ENCODE data around the gene CDKN1A. TPM values are rescaled to one million over a fixed set of nuclear protein-coding genes. Genes with fewer than 3 reads are reported as not detected.

CDKN1A gene
- total RNA-seq, 1 donor from 2014 or later = 353 TPM

- no peak for DNase-seq (ENCODE audit: low spot score in 2 of 2)
- H3K27me3 ChIP-seq = no peaks in the 10 kb centered on the region
- TF ChIP-seq CTCF (IDR thresholded peaks at IDR 0.05) = no peak
- no peaks in the 10 kb centered on the region for H3K9me3 ChIP-seq
- H3K4me3 ChIP-seq = no peak overlapping the region
- H3K4me1 ChIP-seq = peaks cover 3 to 17% of the 10 kb centered on the region in 2 donors
- H3K36me3 ChIP-seq = no peaks in the 10 kb centered on the region
- H3K27ac ChIP-seq = no peak overlapping the region
- intact Hi-C loops (cut with DNase I) = no loop called here
Measured at GRCh38 chr6:36641543-36641942, 37.0 kb upstream of the CDKN1A start.

- Histone ChIP-seq H3K27ac (peak overlapping the region; percentile 47 to 56), H3K27me3 (no peaks in the 10 kb centered on the region), H3K36me3 (no peaks in the 10 kb centered on the region), H3K4me3 (no peak overlapping the region), H3K4me1 (peaks cover 3 to 17% of the 10 kb centered on the region in 2 donors), H3K9me3 (no peaks in the 10 kb centered on the region)
- intact Hi-C loops (cut with DNase I) = loop anchor here (1.0 kb wide), 1 partner anchor 14 kb away; no protein-coding TSS in a partner anchor
- peak; percentile 83 to 96 for DNase-seq (ENCODE audit: low spot score in 2 of 2)
- no peak for TF ChIP-seq CTCF (IDR thresholded peaks at IDR 0.05)
Measured at GRCh38 chr6:36642913-36643817, 35.3 kb upstream of the CDKN1A start.

GRCh38 chr6:36643977-36644376 is 34.5 kb upstream of the CDKN1A start:
- peaks cover 3 to 17% of the 10 kb centered on the region in 2 donors for H3K4me1 ChIP-seq
- H3K27me3 ChIP-seq = no peaks in the 10 kb centered on the region
- TF ChIP-seq CTCF (IDR thresholded peaks at IDR 0.05) = no peak
- intact Hi-C loops (cut with DNase I) = loop anchor here (1.0 kb wide), 1 partner anchor 15 kb away; no protein-coding TSS in a partner anchor
- no peaks in the 10 kb centered on the region for H3K36me3 ChIP-seq
- H3K27ac ChIP-seq = no peak overlapping the region
- no peak overlapping the region for H3K4me3 ChIP-seq
- no peak for DNase-seq (ENCODE audit: low spot score in 2 of 2)
- no peaks in the 10 kb centered on the region for H3K9me3 ChIP-seq

GRCh38 chr6:36649086-36649485 is 29.4 kb upstream of the CDKN1A start:
- Histone ChIP-seq H3K27ac (no peak overlapping the region), H3K9me3 (no peaks in the 10 kb centered on the region), H3K27me3 (no peaks in the 10 kb centered on the region), H3K4me1 (peaks cover 0 to 2% of the 10 kb centered on the region in 2 donors), H3K4me3 (no peak overlapping the region), H3K36me3 (no peaks in the 10 kb centered on the region)
- no peak for DNase-seq (ENCODE audit: low spot score in 2 of 2)
- intact Hi-C loops (cut with DNase I) = no loop called here
- TF ChIP-seq CTCF (IDR thresholded peaks at IDR 0.05) = no peak

- no peaks in the 10 kb centered on the region for H3K36me3 ChIP-seq
- H3K4me1 ChIP-seq = no peaks in the 10 kb centered on the region
- DNase-seq (ENCODE audit: low spot score in 2 of 2) = no peak
- no peak overlapping the region for H3K27ac ChIP-seq
- no peak overlapping the region for H3K4me3 ChIP-seq
- H3K9me3 ChIP-seq = no peaks in the 10 kb centered on the region
- H3K27me3 ChIP-seq = no peaks in the 10 kb centered on the region
- no peak for TF ChIP-seq CTCF (IDR thresholded peaks at IDR 0.05)
- intact Hi-C loops (cut with DNase I) = no loop called here
Measured at GRCh38 chr6:36649701-36650484, 28.6 kb upstream of the CDKN1A start.
